Thoracic aorta (tissue), 2 donors: Measurements from ENCODE around the gene PHTF1. TPM values are rescaled to one million over a fixed set of nuclear protein-coding genes. Genes with fewer than 3 reads are reported as not detected.

Source experiments
- ATAC-seq: fragments of 150-250 bp; one replicate; pipeline ENCODE4 v1.8.0; 2017; ENCODE audit warnings: low read depth; ENCODE audit not compliant: insufficient number of reproducible peaks, low FRiP score
- DNase-seq: peaks from one replicate; pipeline ENCODE4 v3.0.0-alpha.2; 2020; ENCODE audit warnings: low spot score
- H3K27ac ChIP-seq, 2 donors: fragments of 200-600 bp; sonication (generic); 1 replicate in 1 of 2; 2 replicates in 1 of 2; pipeline ENCODE4 v1.5.1; 2016; ENCODE audit warnings: mild to moderate bottlenecking in 2 of 2, moderate library complexity in 2 of 2
- H3K27me3 ChIP-seq: fragments of 200-600 bp; sonication (generic); replicated peaks from 2 replicates; pipeline ENCODE4 v1.6.0; 2016; ENCODE audit warnings: mild to moderate bottlenecking; ENCODE audit not compliant: insufficient read depth
- H3K36me3 ChIP-seq: fragments of 200-600 bp; sonication (generic); one replicate; pipeline ENCODE4 v1.5.1; 2016
- H3K4me1 ChIP-seq, 2 donors: fragments of 200-600 bp; sonication (generic); 1 replicate in 1 of 2; 2 replicates in 1 of 2; pipeline versions ENCODE4 v1.5.1 to v1.6.0; 2016; ENCODE audit warnings: low read depth in 2 of 2, mild to moderate bottlenecking in 1 of 2; ENCODE audit not compliant: control insufficient read depth in 1 of 2
- H3K4me3 ChIP-seq: fragments of 200-600 bp; sonication (generic); 2 replicates; pipeline ENCODE4 v1.5.1; 2016; ENCODE audit warnings: mild to moderate bottlenecking
- H3K9me3 ChIP-seq: fragments of 200-600 bp; sonication (generic); 2 replicates; pipeline ENCODE4 v1.5.1; 2016
- total RNA-seq, 2 donors: library from RNA; depleted of rRNA; stranded (reverse); fragments of >200 nt; gene quantifications; one replicate each; pipeline versions ENCODE4 v1.1.0 to v1.2.3, GENCODE V29; 2016
- TF ChIP-seq, protein P1 (sequence below): fragments of 200-600 bp; sonication (generic); IDR thresholded peaks from one replicate; pipeline ENCODE4 v1.5.1; 2019; ENCODE audit warnings: antibody characterized with exemption

Gene PHTF1
- total RNA-seq, 2 donors from 2014 or later = 21.2 to 21.3 TPM

DNA sequence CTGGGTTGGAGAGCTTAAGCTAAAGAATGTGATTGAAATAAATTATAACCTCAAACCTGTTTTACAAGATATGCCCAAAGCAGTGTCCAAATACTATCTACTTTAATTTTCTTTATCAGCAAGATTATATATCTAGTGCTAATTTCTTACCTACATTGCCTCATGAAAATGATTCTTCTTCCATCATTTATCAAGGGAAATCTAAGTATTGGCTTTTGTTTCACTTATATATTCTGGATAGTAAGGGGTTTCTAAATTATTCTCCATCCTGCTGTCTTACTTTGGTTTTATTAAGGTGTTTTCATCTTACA is 81.2 kb downstream of the PHTF1 start:
- no peak for ATAC-seq
- TF ChIP-seq, protein P1, sequence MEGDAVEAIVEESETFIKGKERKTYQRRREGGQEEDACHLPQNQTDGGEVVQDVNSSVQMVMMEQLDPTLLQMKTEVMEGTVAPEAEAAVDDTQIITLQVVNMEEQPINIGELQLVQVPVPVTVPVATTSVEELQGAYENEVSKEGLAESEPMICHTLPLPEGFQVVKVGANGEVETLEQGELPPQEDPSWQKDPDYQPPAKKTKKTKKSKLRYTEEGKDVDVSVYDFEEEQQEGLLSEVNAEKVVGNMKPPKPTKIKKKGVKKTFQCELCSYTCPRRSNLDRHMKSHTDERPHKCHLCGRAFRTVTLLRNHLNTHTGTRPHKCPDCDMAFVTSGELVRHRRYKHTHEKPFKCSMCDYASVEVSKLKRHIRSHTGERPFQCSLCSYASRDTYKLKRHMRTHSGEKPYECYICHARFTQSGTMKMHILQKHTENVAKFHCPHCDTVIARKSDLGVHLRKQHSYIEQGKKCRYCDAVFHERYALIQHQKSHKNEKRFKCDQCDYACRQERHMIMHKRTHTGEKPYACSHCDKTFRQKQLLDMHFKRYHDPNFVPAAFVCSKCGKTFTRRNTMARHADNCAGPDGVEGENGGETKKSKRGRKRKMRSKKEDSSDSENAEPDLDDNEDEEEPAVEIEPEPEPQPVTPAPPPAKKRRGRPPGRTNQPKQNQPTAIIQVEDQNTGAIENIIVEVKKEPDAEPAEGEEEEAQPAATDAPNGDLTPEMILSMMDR = no peak

DNA sequence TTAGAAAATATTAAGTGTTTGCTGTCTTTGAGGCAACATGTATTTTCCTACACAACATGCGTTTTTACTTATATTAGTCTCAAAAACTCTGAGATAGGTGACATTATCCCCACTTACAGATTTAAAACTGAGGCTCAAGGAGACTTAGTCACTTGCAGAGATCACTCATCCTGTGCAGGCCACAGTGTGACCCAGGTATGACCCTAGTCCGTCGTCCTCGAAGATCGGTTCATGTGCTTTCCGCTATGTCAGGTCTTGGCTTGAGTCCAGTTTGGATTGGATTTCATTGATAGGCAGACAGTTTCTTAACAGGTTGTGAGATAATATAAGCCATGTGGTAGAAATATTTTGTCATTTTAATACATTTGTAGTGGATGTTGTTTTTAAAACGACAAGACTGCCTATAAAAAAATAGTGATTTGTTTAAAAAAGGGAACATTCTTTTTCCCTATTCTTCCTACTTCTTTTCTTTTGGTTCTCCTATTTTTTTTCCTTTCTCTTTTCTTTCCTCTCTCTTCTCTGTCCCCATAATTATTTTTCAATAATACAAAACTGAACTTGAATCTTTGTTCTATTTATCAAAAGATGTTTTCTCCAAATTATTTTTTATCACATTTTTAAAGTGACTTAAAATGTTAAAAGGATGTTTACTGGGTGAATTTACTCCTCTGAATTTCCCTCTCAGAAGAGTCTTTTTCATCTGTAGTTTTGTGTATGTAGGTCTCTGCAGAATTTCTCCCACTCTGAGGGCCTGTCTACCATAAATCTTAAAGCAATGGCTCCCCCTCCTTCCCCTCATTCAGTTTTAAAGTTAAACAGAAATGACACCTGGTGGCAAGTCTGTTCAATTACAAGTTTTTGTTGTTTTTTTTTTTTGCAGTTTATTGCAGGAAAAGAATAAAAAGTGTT is 81.8 kb downstream of the PHTF1 start:
- Histone ChIP-seq H3K4me1 (no peaks in the 10 kb centered on the region), H3K9me3 (no peaks in the 10 kb centered on the region), H3K27ac (no peak overlapping the region), H3K27me3 (no peaks in the 10 kb centered on the region), H3K4me3 (no peak overlapping the region), H3K36me3 (no peaks in the 10 kb centered on the region)
- DNase-seq (no peak), ATAC-seq (no peak)
- TF ChIP-seq, protein P1 = peak; percentile 61

More for the DNA sequence above, 81.2 kb downstream of the PHTF1 start:
- Histone ChIP-seq H3K4me1 (peaks cover 0 to 4% of the 10 kb centered on the region in 2 donors), H3K27ac (no peak overlapping the region), H3K27me3 (no peaks in the 10 kb centered on the region), H3K4me3 (no peak overlapping the region), H3K36me3 (no peaks in the 10 kb centered on the region), H3K9me3 (no peaks in the 10 kb centered on the region)
- DNase-seq = no peak

DNA sequence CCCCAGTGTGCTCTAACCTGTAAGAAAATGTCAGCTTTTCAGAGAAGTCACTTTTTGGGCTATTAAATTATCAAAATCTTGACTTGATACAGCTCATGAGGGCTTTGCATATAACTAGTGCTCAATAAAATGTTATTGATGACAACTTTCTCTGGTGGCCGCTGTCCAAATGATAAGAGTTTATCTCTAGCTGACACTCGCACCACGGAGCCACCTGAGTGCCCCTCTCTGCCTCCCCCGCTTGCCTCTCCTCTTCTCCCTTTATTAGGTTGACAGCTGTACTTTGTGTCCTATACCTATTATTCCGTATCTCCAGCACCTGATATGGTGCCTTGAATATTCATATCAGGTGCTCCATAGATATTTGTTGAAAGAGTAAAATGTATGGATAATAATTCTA is 82.8 kb downstream of the PHTF1 start:
- no peak for DNase-seq
- Histone ChIP-seq H3K4me1 (no peaks in the 10 kb centered on the region), H3K36me3 (no peaks in the 10 kb centered on the region), H3K9me3 (no peaks in the 10 kb centered on the region), H3K4me3 (no peak overlapping the region), H3K27me3 (no peaks in the 10 kb centered on the region), H3K27ac (no peak overlapping the region)
- TF ChIP-seq, protein P1 = no peak
- no peak for ATAC-seq

DNA sequence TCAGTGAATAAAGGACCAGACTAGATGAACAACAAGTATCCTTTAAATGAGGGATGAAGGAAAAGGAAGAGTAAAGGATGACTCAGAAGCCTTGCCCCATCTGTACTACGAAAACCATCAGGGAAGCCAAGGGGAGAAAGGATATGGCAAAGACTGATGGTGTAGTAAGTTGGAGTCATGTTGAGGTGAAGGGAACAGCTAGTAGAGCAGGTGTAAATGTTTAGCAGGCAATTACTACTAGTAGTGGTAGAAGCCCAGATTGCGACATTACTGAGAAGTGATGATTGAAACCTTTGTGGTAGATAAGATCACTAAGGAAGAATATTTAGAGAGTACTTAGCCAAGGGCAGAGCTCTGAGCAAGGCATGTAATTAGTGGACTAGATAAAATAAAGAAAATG is 84.0 kb downstream of the PHTF1 start:
- no peaks in the 10 kb centered on the region for H3K27me3 ChIP-seq
- H3K4me1 ChIP-seq = no peaks in the 10 kb centered on the region
- no peaks in the 10 kb centered on the region for H3K36me3 ChIP-seq
- DNase-seq = no peak
- TF ChIP-seq, protein P1 = no peak
- H3K9me3 ChIP-seq = no peaks in the 10 kb centered on the region
- no peak overlapping the region for H3K27ac ChIP-seq
- no peak for ATAC-seq
- H3K4me3 ChIP-seq = no peak overlapping the region

DNA sequence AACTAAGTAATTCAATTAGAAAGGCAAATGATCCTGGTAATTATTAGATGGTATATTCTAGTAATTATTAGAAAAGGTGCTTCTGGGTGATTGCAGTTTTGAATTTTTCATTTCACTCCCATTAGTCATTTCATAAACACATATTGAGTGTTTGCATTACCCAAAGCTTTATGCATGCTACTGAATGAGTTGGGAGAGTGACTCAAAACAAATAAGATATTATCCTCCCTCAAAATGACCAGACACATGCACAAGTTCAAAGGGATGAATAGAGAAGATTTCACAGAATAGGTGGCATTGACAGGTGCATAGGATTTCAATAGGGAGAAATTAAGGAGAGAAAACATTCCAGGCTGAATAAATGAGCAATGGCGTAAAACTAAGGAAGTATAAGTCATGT is 84.7 kb downstream of the PHTF1 start:
- H3K4me3 ChIP-seq = no peak overlapping the region
- H3K27ac ChIP-seq = no peak overlapping the region
- ATAC-seq (no peak), DNase-seq (no peak)
- TF ChIP-seq, protein P1 = no peak
- no peaks in the 10 kb centered on the region for H3K4me1 ChIP-seq
- no peaks in the 10 kb centered on the region for H3K27me3 ChIP-seq
- H3K36me3 ChIP-seq = no peaks in the 10 kb centered on the region
- no peaks in the 10 kb centered on the region for H3K9me3 ChIP-seq
